Ectodermal cell (in vitro differentiated cells): ENCODE data around the gene VGLL4.

Experiments used
- H3K27ac ChIP-seq: 2 replicates; pipeline ENCODE4 v1.7.0; 2013; ENCODE audit warnings: mild to moderate bottlenecking, low read depth, low read length; ENCODE audit not compliant: insufficient read depth, poor library complexity, severe bottlenecking
- H3K27me3 ChIP-seq: 2 replicates; pipeline ENCODE4 v1.7.0; 2013; ENCODE audit warnings: mild to moderate bottlenecking, low read length; ENCODE audit not compliant: insufficient read depth, control insufficient read depth, poor library complexity, severe bottlenecking
- H3K36me3 ChIP-seq: one replicate; pipeline ENCODE4 v1.7.0; 2013; ENCODE audit warnings: low read length; ENCODE audit not compliant: control insufficient read depth, insufficient read depth
- H3K4me1 ChIP-seq: one replicate; pipeline ENCODE4 v1.7.0; 2013; ENCODE audit warnings: low read length; ENCODE audit not compliant: control insufficient read depth, insufficient read depth
- H3K4me3 ChIP-seq: 2 replicates; pipeline ENCODE4 v1.7.0; 2013; ENCODE audit warnings: low read depth, low read length, control low read depth; ENCODE audit not compliant: insufficient read depth
- H3K9me3 ChIP-seq: 2 replicates; pipeline ENCODE4 v1.7.0; 2013; ENCODE audit warnings: mild to moderate bottlenecking, low read length, moderate library complexity; ENCODE audit not compliant: control insufficient read depth
- WGBS, 2 experiments: methylation state at CpG; one replicate each; pipeline ENCODE4 v1.1.7; 2013; ENCODE audit warnings: missing lambda C conversion rate in 2 of 2; 5-methylcytosine and 5-hydroxymethylcytosine counted together

The VGLL4 gene

DNA sequence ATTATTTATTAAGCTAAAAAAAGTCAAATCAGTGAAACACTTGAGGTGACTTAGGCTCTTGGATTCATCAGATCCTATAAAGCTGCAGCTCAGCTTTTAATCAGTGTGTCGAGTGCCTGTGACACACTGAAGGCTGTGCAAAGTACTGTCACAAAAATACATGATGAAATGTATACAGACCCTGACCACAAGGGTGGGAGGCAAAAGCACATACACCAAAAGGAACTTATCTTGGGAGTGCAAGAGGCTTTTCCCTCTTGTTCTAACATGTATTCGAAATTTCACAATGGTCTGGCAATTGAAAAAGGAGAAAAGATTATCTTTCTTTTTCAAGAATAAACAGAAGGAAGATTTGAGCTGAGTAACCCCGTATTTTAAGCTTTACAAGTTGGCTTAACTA, 35.9 kb downstream of the VGLL4 start:
- 72 to 80% methylated on average over 3 of the region's 3 CpGs for WGBS, 2 experiments
- no peaks in the 10 kb centered on the region for H3K27me3 ChIP-seq
- no peaks in the 10 kb centered on the region for H3K36me3 ChIP-seq
- no peak overlapping the region for H3K4me3 ChIP-seq
- H3K9me3 ChIP-seq = no peaks in the 10 kb centered on the region
- no peak overlapping the region for H3K27ac ChIP-seq
- H3K4me1 ChIP-seq = peaks cover 51% of the 10 kb centered on the region

DNA sequence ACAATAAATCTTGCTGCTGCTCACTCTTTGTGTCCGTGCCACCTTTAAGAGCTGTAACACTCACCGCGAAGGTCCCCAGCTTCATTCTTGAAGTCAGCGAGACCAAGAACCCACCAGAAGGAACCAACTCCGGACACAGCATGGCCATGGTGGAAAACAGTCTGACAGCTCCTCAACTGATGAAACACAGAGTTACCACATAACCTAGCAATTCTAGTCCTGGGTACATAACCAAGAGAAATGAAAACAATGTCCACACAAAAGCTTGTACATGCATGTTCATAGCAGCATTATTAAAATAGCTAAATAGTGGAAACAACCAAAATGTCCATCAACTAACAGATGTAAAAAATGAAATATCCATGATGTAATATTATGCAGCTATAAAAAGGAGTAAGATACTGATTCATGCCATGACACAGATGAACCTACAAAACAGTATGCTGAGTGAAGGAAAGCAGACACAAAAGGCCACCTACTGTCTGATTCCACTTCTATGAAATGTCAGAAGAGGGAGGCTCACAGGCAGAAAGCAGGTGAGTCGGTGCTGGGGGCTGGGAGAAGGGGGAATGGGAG, 36.8 kb downstream of the VGLL4 start:
- WGBS, 2 experiments = 97 to 99% methylated on average over 6 of the region's 6 CpGs
- Histone ChIP-seq H3K36me3 (no peaks in the 10 kb centered on the region), H3K4me3 (no peak overlapping the region), H3K4me1 (peaks cover 54% of the 10 kb centered on the region), H3K27me3 (no peaks in the 10 kb centered on the region), H3K27ac (no peak overlapping the region), H3K9me3 (no peaks in the 10 kb centered on the region)

DNA sequence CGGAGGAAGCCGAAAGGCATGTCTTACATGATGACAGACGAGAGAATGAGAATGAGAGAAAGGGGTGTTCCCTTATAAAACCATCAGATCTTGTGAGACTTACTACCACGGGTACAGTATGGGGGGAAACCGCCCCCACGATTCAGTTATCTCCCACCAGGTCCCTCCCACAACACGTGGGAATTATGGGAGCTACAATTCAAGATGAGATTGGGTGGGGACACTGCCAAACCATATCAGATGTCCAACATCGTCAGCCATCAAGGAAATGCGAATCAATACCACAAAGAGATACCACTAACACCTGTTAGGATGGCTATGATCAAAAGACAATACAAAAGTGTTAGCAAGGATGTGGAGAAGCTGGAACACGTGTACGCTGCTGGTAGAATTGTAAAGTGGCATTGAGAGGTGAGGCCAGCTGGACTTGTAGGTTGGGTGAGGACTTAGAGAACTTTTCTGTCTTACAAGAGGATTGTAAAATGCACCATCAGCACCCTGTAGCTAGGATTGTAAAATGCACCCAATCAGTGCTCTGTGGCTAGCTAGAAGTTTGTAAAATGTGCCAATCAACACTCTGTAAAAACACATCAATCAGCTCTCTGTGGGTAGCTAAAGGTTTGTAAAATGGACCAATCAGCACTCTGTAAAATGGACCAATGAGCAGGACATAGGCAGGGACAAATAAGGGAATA, 37.5 kb downstream of the VGLL4 start:
- H3K36me3 ChIP-seq = no peaks in the 10 kb centered on the region
- H3K4me1 ChIP-seq = peaks cover 55% of the 10 kb centered on the region
- H3K27ac ChIP-seq = no peak overlapping the region
- no peaks in the 10 kb centered on the region for H3K27me3 ChIP-seq
- H3K4me3 ChIP-seq = no peak overlapping the region
- H3K9me3 ChIP-seq = no peaks in the 10 kb centered on the region
- 91 to 93% methylated on average over 11 of the region's 11 CpGs for WGBS, 2 experiments

- 75 to 81% methylated on average over 1 of the region's 1 CpG for whole genome bisulfite sequencing, 2 experiments
These were observed 38.3 kb downstream of the VGLL4 start for GRCh38 chr3:11605398-11605797.

GRCh38 chr3:11604139-11604892, 39.4 kb downstream of the VGLL4 start:
- no peak overlapping the region for H3K4me3 ChIP-seq
- H3K27ac ChIP-seq = peak overlapping the region; percentile 75
- 75 to 76% methylated on average over 15 of the region's 15 CpGs for WGBS, 2 experiments
- H3K36me3 ChIP-seq = no peaks in the 10 kb centered on the region
- H3K4me1 ChIP-seq = peaks cover 45% of the 10 kb centered on the region
- H3K9me3 ChIP-seq = no peaks in the 10 kb centered on the region
- no peaks in the 10 kb centered on the region for H3K27me3 ChIP-seq

More at GRCh38 chr3:11605398-11605797, 38.3 kb downstream of the VGLL4 start:
- peaks cover 56% of the 10 kb centered on the region for H3K4me1 ChIP-seq
- no peaks in the 10 kb centered on the region for H3K27me3 ChIP-seq
- H3K27ac ChIP-seq = no peak overlapping the region
- H3K4me3 ChIP-seq = no peak overlapping the region
- no peaks in the 10 kb centered on the region for H3K9me3 ChIP-seq
- H3K36me3 ChIP-seq = no peaks in the 10 kb centered on the region

GRCh38 chr3:11603628-11604027, 40.1 kb downstream of the VGLL4 start:
- Histone ChIP-seq H3K27ac (peak overlapping the region; percentile 75), H3K4me1 (peaks cover 44% of the 10 kb centered on the region)
- WGBS, 2 experiments = 70 to 82% methylated on average over 9 of the region's 9 CpGs

GRCh38 chr3:11602886-11603527, 40.7 kb downstream of the VGLL4 start:
- Histone ChIP-seq H3K4me3 (no peak overlapping the region), H3K4me1 (peaks cover 44% of the 10 kb centered on the region), H3K27ac (peak overlapping the region; percentile 10), H3K9me3 (no peaks in the 10 kb centered on the region), H3K36me3 (no peaks in the 10 kb centered on the region), H3K27me3 (no peaks in the 10 kb centered on the region)
- WGBS, 2 experiments = 94 to 99% methylated on average over 5 of the region's 5 CpGs

More at GRCh38 chr3:11603628-11604027, 40.1 kb downstream of the VGLL4 start:
- Histone ChIP-seq H3K4me3 (no peak overlapping the region), H3K9me3 (no peaks in the 10 kb centered on the region), H3K36me3 (no peaks in the 10 kb centered on the region), H3K27me3 (no peaks in the 10 kb centered on the region)

DNA sequence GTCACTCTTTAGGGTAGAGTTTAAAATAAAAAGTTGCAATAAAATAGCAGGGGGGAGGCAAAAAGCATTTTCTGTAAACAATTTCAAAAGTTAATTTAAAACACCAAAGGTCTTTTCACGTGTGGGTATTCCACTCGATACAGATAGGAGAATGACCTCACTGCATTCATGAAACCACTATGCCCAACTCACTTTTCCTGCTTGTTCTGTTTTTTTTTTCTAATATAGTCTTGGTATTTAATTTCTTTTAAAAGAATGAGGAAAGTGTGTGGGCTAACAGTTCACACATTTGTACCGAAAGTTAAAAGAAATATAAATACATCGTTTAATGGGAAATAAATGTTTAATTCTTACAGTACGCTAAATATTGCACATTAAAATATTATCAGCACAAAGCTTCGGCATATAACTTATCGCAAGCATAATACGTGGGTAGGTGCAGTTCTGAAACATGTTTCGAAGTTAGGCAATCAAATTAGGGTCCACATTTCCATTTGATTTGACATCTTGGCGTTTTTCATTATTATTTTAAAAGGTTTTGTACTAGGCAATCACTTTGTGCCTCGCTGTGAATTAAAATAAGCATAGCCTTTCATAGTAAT, 41.4 kb downstream of the VGLL4 start:
- WGBS, 2 experiments = 88 to 90% methylated on average over 10 to 11 of the region's 11 CpGs
- Histone ChIP-seq H3K4me3 (no peak overlapping the region), H3K4me1 (peaks cover 44% of the 10 kb centered on the region), H3K9me3 (no peaks in the 10 kb centered on the region), H3K27ac (peak overlapping the region; percentile 10), H3K36me3 (no peaks in the 10 kb centered on the region), H3K27me3 (no peaks in the 10 kb centered on the region)

DNA sequence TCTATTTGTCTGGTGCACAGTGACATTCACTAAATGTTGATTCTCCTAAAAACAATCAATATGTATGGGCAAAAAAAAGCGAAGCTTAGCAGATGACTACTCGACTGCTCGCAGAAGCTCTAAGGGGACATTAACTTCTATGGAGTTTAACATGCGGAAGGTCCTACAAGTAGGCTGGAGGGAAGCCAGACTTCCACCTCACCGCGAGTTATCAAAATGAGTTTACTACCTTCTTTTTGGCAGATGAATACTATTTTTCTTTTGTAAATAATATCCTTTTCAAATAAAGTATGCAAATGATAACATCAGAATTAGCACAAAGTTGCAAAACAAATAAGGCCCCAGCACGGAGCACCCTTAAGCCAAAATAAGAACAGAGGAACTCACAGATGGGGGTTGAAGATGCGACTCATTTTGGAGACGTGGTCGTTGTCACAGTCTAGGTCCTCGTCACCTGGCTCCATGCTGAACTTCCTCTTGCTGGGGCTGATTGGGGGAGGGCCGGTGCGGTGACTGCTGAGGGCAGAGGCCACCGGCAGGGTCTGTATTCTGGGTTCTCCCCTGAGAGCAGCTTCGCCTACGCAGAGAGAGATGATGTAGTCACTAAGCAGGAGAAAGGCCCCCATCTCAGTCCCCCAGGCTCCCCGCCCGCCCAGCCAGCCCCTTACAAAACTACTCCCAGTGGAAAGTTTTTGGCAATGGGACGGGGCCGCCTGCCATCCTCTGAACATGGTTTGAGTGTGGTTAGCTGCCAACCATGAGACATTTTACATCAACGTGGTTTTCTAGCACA, 42.1 kb downstream of the VGLL4 start:
- H3K27me3 ChIP-seq = no peaks in the 10 kb centered on the region
- 61 to 68% methylated on average over 21 of the region's 21 CpGs for WGBS, 2 experiments
- no peak overlapping the region for H3K27ac ChIP-seq
- no peaks in the 10 kb centered on the region for H3K36me3 ChIP-seq
- no peaks in the 10 kb centered on the region for H3K9me3 ChIP-seq
- H3K4me3 ChIP-seq = no peak overlapping the region
- peaks cover 44% of the 10 kb centered on the region for H3K4me1 ChIP-seq
